ENCODE data around the gene TRIM24.

The TRIM24 gene

DNA sequence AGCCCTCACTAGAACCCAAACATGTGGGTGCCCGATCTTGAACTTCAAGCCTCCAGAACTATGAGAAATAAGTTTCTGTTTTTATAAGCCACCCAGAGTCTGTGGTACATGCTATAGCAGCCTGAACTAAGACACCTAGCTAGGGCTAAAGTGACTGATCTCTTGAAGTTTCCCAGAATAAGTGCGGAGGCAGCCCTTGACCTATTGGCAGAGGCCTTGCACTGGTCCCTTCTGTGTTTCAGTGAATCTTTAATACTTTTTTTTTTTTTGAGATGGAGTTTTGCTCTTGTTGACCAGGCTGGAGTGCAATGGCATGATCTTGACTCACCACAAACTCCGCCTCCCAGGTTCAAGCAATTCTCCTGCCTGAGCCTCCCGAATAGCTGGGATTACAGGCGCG, 156.0 kb downstream of the TRIM24 start:
- DNase-seq (ENCODE audit: low spot score) = no peak
- FAIRE-seq = no peak

- FAIRE-seq = no peak
- no peak for DNase-seq (ENCODE audit: low spot score)
These were observed 158.4 kb downstream of the TRIM24 start for GRCh38 chr7:138618506-138618905.

GRCh38 chr7:138618933-138619332, 158.9 kb downstream of the TRIM24 start:
- no peak for FAIRE-seq
- no peak for DNase-seq (ENCODE audit: low spot score)

DNA sequence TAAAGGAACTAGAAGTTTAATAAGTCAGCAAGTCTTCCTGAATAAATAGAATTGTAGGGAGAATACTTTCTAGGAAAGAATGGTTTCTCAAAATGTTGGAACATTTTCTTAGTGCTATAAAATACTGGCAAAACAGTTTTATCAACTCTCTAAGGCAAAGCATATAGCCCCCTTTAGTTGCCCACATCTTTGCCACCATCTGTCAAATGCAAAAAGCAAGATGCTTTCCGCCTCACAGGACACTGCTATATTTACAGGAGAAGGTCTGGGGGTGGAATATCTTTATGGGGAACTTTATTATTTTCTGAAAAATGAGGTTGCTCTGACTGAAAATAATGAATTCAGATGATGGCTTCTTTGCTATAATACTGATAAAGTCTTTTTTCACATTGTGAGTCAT, 162.8 kb downstream of the TRIM24 start:
- no peak for DNase-seq (ENCODE audit: low spot score)
- FAIRE-seq = no peak

DNA sequence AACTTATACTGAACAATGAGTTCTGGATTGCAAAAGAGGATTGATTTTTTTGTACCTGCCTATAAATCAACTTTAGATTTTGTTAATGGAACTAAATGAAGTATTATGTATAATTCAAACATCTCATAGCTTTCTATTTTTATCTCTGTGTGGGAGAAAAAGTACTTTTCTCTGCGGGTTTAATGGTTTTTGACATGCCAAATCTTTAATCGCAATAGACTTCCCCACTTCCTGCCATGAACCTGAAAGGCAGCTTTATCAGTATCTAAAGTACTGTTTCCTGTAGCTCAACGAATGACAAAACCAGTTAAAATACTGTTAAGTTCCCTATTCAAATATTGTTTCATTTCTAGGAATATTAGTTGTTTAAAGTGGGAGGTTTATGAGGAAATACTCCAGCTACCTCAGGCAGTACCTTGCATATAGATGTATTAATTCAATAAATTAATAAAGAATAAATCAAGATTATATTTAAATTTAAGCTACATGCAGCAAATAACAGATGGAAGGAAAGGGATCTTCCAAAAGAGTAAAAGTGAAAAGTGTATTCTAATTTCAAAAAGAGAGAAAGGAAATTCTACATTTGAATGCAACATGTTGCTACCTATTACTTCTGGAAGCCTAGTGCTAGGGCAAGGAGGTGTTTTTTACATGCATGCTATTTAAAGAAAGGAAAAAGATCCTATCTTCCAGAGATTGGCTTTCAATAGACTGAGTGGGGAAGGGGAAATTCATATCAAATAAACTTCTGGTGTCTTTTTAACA, 165.2 kb downstream of the TRIM24 start:
- DNase-seq (ENCODE audit: low spot score) (no peak), FAIRE-seq (no peak)

DNA sequence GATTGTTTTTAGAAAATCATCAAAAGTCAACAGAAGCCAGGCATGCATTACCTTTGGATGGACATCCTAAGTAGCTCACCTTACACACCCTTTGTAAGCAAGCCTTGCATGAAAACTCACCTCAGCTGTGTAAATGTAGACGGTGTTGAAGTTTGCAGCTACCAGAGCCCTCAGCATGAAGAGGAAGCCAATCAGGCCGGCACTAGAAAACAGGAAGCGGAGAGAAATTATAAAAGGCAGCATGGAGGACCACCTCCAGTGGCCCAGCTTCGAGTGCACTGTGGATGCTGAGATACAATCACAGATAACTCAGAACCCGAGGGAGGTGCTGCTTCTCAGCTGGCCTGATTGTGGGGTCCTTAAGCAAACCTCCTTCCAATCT, 165.8 kb downstream of the TRIM24 start:
- FAIRE-seq (no peak), DNase-seq (ENCODE audit: low spot score) (no peak)

GRCh38 chr7:138626846-138627245, 166.8 kb downstream of the TRIM24 start:
- FAIRE-seq (no peak), DNase-seq (ENCODE audit: low spot score) (no peak)

DNA sequence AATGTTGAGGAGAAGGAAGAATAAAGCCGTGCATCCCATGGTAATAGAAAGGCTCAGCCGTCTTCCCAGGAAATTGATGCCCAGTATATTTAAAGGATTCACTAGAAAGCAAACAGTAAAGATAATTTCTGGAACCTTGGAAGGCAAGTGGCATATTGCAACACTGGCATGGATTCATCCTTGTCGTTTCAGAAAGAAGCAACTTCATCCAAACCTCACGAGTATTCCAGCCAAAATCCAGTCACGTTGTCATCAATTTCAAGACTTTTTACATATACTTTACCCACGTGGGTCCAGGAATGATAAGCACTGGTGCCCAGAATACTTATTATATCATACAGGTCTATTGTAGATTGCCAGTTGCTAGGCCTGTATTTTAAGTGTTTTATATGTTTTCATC, 167.3 kb downstream of the TRIM24 start:
- DNase-seq (ENCODE audit: low spot score) = no peak
- FAIRE-seq = no peak

DNA sequence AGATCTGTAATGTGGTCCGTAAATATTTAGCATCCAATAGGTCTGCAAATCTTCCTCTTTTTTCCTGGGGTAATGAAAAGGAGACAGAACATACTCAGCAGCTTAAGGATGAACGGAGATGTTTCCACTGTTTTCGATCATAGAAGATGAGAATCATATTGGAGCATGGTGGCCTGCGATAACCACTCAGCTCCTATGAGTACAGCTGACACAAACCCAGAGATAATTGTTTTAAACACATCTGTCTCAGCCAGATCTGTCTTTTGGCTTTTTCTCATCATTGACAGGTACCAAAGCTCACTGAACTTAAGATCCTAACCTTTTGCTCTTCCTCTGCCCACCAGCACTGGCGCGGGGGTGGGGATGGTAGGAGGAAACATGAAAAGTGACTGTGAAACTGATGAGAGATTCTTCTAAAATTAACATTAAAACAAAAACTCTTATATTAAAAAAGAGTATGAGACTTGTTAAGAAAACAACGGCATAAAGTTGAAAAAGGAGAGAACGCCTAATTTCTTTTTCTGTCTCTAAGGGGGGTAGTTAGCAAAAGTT, 170.1 kb downstream of the TRIM24 start:
- FAIRE-seq = no peak
- DNase-seq (ENCODE audit: low spot score) = no peak

DNA sequence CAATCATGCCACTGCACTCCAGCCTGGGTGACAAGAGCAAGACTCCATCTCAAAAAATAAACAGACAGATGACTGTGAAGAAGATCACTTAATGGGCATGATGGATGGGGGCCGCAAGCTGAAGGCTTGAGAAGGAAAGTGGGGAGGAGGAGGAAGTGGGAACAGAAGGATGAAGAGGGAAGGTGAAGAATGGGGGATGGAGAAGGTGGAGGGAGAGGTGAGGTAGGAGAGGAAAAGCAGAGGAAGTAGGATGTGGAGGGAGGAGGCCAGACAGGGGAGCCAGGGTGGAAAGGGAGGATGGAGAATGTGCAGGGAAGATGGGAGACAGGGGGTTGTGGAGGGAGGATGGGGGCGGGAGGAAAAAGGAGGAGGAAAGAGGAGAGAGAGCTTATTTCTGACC, 172.3 kb downstream of the TRIM24 start:
- no peak for DNase-seq (ENCODE audit: low spot score)
- no peak for FAIRE-seq

DNA sequence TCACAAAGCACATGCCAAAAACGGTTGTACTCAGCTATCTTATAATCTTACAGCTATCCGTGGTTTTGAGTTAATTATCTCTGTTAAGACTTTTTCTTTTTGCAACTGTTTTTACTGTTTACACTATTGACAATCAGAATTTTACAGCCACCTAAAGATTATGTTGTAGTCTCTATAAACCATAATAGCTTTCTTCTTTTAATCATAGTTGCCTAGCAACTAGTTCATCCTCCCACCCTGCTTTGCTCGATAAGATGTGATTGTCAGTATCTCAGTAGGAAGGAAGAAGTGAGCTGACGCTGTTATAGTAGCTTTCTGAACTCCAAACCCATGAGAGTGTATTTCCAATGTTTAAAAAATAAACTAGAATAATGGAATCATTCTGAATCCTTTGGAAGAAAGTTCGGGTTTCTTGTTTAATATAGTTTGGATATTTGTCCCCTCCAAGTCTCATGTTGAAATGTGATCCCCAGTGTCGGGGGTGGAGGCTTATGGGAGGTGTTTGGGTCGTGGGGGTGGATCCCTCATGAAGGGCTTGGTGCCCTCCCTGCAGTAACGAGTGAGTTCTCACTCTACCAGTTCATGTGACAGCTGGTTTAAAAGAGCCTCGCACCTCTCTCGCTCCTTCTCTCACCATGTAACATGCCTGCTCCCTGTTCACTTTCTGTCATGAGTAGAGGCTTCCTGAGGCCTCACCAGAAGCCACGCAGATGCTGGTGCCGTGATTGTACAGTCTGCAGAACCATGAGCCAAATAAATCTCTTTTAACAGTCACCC, 173.0 kb downstream of the TRIM24 start:
- DNase-seq (ENCODE audit: low spot score) = no peak
- FAIRE-seq = no peak

All from urothelium cell line (cell line).